Measurements from ENCODE around the gene CCDC3.
"Not testable (repeated sequence)": the region's sequence is repeated elsewhere in the genome, so short reads cannot be mapped to it uniquely, and the experiment has no call there.

CCDC3 gene

DNA sequence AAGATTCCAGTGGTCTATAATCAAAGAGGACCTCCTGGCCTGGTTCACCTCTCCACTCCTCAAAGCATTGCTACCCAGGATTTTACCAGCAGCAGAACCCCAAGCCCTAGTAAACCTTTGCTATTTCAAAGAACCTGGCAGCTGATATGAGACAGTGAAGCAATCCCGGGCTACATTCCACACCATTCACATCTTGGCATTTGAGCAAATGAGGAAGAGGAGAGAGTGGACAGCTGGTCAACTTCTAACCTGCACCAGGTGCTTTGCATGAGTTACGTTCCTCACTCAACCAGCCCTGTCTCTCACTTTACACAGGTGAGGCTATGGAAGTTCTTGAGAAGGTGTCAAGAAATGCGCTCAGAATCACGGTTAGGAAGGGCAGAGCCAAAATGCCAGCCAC lies 1.1 kb downstream of the CCDC3 start:
- no peak for DNase-seq (ENCODE audit: low read depth in 2 of 2)

DNA sequence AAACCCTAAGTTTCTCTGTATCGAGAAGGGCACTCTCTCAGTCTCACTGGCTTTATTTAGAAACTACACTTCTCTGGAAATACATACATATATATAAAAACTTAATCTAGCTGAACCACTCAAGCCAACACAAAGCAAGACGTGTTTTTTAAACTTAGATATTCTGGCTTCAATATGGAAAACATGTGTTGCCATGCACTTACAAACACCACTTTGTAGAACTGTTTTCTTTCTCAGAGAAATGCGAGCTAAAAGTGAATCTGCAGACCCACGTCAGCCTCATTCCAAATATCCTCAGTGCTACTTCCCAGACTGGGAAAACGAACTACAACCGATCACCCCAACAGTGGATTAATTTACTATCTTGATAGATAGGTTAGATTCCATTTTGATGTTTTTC lies 1.7 kb downstream of the CCDC3 start:
- DNase-seq (ENCODE audit: low read depth in 2 of 2) = no peak

DNA sequence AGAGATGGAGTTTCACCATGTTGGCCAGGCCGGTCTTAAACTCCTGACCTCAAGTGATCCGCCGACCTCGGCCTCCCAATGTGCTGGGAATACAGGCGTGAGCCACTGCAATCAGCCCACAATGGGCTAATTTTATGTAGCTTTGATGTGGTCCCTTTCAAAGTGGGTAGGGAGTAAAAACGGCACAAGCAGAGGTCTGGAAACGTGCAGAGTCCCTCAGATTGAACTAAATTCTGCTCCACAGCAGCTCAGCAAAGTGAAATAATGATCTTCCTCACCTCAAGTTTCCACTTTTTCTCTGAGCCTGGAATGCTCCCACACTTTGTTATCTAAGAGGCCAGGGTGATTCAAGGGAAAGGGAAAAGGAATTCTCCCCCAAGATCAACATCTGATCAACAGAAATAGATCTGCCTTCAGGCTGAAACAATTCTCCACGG lies 6.1 kb downstream of the CCDC3 start:
- DNase-seq (ENCODE audit: low read depth in 2 of 2) = no peak

DNA sequence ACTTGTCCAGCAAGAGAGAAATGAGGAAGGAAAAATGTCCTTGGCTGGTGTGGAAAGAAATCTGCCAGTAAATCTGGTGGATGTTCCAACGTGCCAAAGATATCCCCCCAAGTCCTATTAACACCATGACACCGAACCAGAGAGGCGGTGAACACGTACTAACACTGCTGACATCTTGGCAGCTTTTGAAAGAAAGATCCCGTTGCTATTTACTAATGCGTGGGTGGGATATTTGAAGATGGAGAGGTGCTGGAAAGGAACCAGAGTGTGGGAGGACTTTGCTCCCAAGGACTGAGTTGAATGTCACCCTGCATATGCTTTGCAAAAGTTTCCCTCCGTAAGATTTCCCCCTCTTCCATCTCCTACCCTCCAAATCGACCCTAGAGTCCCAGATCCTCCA lies 7.9 kb downstream of the CCDC3 start:
- DNase-seq (ENCODE audit: low read depth in 2 of 2) = no peak

DNA sequence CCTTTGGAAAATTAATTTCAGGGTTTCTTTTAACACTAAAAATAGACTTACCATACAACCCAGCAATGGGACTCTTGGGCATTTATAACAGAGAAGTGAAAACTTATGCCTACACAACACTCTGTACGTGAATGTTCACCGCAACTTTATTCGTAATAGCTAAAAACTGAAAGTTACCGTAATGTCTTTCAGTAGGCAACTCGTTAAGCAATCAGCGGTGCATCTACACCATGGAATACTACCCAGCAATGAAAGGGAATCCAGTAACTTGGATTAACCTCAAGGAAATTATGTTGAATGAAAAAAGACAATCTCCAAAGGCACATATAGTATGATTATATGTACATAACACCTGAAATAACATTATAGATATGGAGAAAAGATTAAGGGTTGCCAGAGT lies 16.2 kb downstream of the CCDC3 start:
- no peak for DNase-seq (ENCODE audit: low read depth in 2 of 2)

DNA sequence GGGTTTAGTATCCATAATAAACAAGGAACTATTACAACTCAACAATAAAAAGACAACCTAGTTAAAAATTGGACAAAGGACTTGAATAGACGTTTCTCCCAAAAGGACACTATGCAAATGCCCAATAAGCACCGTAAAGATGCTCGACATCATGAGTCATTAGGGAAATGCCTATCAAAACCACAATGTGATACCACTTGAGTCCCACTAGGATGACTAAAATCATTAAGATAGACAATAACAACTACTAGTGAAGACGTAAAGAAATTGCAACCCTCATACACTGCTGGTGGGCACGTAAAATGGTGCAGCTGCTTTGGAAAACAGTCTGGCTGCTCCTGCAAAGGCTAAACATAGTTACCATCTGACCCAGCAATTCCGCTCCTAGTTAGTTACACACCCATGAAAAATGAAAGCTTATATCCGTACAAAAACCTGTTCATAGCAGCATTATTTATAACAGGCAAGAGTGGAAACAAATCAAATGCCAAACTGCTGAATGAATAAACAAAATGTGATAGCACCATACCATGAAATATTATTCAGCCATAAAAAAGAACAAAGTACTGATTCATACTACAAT lies 17.3 kb downstream of the CCDC3 start:
- DNase-seq (ENCODE audit: low read depth in 2 of 2) = no peak

DNA sequence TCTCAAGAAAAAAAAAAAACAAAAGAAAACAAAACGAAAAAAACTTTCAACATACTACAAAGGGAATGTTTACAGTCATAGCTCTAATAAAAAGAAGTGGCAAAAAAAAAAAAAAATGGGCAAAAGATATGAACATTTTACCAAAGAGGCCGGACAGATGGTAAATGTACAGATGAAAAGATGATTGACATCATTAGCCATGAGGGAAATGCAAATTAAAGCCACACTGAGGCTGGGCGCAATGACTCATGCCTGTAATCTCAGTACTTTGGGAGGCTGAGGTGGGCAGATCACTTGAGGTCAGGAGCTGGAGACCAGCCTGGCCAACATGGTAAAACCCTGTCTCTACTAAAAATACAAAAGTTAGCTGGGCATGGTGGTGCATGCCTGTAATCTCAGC lies 17.9 kb downstream of the CCDC3 start:
- DNase-seq (ENCODE audit: low read depth in 2 of 2) = not testable (repeated sequence)

DNA sequence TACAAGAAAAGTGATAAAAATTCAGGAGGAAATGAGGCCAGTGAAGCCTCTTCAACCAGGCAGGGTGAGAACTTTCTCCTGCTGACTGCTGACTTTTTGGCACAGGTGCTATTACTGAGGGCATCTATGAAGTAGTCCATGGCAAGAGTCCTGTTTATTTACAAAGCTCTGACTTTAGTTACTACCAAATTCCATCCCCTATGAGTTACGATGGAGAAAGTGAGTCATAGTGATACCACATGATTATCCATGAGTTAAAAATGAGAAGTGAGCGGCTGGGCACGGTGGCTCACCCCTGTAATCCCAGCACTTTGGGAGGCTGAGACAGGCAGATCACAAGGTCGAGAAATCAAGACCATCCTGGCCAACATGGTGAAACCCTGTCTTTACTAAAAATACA lies 19.9 kb downstream of the CCDC3 start:
- no peak for DNase-seq (ENCODE audit: low read depth in 2 of 2)

DNA sequence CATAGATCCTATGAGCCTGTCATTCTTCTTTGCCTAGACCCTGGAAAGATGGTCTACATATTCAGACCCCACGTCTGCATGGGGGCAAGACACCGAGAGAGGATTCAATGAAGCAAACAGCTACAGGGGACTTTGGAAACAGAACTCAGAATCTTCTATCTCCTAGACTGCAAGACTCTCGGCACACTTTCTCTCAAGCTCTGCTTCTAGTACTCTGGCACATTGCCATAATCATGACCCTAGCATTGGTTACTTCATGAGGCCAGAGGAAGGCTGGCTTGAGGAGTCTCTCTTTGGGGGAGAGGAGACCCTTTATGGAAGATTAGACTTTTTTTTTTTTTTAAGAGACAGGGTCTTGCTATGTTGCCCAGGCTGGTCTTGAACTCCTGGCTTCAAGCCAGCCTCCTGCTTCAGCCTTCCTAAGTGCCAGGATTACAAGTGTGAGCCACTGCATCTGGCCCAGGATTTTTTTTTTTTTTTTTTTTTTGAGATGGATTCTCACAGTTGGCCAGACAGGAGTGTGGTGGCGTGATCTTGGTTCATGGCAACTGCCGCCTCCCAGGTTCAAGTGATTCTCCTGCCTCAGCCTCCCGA lies 20.7 kb downstream of the CCDC3 start:
- DNase-seq (ENCODE audit: low read depth in 2 of 2) = no peak

DNA sequence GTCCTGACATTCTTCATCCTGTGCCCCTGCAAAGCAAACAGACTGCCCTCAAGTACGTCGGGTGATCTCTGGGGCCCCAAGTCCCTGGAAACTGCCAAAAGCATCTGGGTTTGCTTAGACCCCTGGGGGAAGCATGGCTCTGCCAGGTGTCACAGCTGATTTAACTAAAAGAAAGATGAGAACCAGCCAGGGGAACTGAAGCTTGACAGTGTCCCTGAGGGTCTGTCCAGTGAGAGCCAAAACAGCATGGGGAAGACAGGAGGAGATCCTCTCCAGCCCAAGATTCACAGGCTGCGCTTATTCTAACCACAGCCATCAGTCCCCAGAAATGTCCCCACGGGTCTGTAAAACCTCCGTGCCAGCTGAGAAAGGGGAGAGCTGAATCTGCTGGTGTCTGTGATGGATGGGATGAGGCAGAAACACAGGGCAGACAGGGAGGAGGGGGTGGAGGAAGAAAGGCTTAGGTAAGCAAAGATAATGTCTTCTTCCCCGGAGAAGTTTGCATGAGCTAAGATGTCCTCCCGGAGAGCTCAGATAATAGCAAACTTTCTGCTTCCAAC lies 21.3 kb downstream of the CCDC3 start:
- DNase-seq (ENCODE audit: low read depth in 2 of 2) = no peak

DNA sequence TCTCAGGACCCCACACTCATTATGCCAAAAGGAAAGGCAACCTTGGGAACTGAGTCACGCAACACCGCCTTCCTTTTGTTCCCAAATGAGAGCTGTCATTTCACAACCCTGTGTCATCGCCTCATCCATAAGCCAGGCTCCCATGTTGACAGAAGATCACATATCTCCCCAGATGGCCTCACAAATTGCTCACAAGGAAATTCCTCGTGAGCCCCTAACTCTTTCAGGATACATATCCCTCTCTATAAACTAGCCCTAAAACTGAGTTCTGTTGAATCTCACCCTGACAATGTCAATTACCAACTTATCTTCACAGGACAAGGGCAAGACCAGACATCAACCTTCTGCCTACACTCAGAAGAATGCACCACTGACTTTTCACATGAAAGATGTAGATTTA lies 22.6 kb downstream of the CCDC3 start:
- DNase-seq (ENCODE audit: low read depth in 2 of 2) = no peak

DNA sequence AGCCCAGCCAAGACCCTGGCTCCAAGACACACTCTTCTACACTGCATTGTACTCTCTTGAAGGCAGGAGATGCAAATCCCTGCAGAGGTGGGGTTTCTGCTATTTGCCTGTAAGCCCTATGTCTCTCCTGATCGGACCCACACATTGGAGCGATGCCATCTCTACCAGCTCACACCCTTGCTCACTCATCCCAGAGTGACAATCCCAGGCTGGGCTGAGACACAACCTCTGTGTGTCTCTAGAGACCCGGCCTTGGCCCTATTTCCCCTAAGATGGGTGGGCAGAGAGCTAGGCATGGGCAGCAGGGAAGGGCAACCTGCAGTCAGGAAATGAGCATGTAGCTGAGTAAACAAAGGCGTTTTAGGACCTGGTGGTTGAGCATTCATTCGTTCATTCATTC lies 25.6 kb downstream of the CCDC3 start:
- DNase-seq (ENCODE audit: low read depth in 2 of 2) = no peak

DNA sequence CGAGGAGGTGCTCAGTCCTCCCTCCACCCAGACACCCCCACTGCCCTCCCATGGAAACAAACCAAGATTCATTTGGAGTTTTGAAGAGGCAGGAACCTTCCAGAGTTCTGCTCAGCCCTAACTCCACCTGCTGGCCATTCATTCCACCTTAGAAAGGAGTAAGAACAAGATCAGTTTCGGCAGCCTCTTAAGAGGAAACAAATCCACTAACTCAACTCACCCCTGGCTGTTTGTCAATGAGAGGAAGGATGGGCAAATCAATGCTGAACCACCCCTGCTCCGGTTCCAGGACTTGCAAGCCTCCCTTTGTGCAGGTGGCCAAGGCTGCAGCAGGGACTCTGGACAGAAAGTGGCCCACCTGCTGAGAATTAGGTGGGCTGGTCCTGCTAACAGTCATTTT lies 26.2 kb downstream of the CCDC3 start:
- DNase-seq (ENCODE audit: low read depth in 2 of 2) = no peak

DNA sequence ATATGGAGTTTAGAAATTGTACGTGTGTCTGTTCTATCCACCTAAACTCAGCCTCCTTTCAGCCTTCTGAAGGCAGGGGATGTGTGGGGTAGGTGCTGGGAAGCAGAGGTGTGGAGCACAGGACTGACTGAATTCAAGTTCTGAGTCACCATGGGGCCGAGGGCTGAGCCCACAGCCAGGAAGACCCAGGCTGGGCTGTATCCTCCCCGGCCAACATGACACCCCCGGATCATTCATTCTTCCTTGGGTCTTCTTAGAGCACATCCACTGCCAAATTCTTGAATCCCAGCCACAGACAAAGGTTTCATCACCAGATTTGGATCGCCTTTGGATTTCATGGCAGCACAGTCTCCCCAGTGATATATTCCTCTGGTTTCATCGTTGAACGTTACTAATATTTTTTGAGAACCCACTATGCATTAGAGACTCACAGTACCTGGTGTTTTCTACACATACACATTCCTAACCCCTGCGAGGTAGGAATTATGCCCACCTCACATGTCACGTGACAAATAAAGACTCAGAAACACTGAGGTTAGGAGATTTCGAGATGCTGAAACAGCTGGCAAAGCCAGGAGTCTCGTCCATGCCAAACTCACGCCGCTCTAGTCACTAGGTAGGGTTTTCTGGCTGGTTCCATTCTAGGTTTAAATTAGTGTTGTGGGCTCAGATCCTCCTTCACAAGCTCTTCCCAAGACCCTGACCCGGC lies 26.9 kb downstream of the CCDC3 start:
- DNase-seq (ENCODE audit: low read depth in 2 of 2) = no peak

DNA sequence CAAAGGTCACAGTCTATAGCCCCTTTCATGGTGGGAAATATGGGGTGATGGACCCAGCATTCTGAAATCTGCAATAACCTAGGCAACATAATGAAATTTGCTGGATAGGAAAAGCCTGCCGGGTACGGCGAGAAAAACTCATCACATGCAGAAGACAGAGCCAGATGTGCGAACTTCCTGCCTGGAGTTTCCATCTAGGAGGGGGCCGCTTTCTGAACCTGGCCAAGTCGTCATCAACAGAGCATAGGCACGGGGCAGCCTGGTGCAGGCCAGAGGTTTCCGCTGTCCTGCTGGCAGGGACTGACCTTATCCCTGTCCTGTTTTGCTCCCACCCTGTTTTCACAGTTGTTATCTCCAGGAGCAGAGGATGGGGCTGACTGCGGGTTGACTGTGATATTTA lies 27.4 kb downstream of the CCDC3 start:
- no peak for DNase-seq (ENCODE audit: low read depth in 2 of 2)

DNA sequence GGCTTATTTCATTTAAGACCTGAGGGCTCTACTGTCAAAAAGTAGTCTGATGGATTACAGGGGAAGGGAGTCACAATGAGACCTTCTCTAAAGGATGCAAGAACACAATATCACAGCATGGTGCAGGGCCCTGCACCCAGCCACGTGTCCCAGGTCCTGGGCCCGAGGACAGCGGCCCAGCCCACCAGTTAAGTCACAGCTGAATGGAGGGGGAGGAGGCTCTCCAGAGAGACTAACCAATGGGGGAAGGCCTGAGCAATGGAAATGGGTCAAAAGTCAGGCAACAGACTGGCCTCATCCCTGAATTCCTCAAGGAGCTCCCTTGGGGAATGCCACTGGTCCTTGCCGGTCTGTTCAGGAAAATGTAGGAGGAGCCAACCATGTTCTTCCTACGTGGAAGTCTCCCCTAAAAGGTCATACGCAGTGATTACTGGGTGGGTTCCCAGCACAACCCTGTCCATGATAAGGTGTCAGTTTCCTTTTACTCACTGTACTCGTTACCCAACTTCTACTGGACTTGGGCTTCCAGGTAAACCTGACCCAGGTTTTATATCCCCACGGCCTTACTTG lies 28.3 kb downstream of the CCDC3 start:
- no peak for DNase-seq (ENCODE audit: low read depth in 2 of 2)

DNA sequence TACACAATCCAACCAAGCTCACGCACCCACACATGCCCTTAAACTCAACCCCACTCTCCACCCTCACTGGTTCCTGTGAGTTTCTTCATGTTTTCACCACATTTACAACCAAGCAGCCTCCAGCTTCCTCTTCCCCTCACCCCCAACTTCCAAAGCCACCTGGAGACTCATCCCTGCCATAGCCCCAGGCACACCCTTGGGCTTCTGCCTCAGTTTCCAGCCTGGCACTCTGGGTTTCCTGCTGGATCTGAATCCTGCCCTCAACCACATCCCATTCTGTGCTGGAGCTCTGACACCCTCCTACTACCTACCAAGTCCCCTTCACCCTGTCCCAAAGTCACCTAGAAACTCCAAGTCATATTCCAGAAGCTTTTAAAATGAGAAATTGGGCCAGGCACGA lies 29.4 kb downstream of the CCDC3 start:
- no peak for DNase-seq (ENCODE audit: low read depth in 2 of 2)

DNA sequence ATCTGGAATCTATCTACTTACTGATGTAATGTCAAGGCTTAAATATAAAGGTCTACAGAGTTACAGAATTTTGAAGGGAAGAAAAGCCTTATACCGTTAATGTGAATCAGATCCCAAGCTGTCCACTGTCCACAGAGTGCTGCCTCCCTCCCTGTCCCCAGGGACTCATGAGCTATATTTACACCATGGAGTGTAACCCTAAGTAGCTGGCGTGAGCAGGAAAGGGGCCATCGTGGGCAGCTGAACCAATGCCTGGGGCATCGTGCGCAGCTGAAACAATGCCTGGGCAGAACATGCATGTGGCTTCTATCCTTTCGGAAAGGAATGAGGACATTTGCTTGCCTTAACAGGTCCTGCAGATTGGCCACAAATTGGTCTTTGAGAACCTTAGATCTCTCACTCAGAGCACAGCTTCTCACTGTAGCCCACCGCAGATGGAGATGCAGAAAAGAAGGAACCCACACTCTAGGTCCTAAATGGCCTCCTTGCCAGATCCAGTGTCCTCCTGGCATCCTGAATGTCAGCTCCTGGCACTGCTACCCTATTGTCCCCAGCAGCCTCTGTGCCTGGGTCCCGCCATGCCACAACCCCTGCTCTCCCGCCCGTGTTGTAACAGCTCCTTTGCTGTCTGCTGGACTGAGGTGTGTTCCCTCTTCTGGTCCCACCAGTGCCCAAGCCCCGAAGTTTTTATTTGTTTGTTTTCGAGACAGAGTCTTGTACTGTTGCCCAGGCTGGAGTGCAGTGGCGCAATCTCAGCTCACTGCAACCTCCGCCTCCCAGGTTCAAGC lies 30.3 kb downstream of the CCDC3 start:
- no peak for DNase-seq (ENCODE audit: low read depth in 2 of 2)

DNA sequence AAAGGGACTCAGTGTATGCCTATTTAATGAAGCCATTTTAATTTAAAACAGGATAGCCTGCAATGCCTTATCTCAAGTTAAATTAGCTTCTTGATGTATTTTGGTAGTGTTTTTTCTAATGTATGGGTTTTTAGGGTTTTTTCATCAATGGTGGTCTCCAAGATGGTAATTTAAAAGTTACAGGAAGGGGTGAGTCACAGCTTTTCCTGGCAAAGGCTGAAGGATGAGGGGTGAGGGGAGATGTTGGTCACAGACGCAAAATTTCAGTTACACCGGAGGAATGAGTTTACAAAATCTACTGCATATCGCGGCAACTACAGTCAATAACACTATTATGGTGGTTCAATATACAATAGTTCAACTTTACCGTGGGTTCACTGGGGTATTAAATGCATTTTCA lies 31.6 kb downstream of the CCDC3 start:
- DNase-seq (ENCODE audit: low read depth in 2 of 2) = no peak

DNA sequence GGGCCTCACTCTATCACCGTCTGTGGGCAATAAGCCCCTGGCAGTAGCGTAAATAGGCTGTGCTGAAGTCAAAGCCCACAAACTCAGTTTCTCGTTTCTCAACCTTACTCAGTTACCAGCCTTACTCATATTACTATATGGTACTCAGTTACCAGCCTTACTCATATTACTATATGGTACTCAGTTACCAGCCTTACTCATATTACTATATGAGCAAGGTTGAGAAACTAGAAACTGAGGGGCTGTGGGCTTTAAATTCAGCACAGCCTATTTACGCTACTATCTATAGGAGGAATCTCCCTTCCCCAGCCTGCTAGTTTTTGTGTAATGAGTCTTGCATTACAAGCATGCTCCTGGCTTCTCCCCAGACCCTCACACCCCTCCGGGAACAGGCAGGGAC lies 35.4 kb downstream of the CCDC3 start:
- DNase-seq (ENCODE audit: low read depth in 2 of 2) = no peak

DNA sequence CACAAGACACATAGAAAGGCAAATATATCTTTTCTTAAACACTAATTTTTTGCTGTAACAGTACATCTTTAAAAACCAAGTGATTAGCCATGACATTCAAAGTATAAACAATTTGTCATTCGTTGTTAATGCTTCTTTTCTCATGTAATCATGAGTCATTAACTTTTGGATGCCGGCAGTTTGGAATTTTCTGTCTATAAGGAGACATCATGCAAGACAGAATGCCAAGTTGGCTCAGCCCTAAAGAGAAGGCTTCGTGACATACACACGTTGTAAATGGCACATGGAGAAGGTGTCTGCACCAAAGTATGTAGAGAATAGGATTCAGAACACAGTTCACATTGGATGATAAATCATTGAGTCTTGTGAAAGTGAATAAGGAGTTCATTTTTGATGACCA lies 35.9 kb downstream of the CCDC3 start:
- DNase-seq (ENCODE audit: low read depth in 2 of 2) = no peak

DNA sequence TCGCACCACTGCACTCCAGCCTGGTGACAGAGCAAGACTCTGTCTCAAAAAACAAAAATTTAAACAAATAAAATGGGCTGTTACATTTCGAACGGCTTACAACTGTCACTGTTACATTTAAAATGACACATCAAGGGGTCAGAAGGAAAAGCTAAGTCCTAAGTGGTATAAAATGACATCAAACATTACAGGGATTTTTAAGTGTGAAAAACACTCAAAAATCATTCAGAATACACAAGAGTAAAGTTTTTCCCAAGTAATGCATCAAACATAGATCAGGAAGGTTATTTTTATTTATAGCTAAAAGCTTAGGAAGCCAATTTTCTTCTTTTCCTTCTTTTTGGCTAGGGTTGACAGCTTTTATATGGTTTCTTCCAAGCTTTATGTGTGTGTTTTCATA lies 39.0 kb downstream of the CCDC3 start:
- no peak for DNase-seq (ENCODE audit: low read depth in 2 of 2)
